Measurements from ENCODE around the gene AGRP.

AGRP gene

DNA sequence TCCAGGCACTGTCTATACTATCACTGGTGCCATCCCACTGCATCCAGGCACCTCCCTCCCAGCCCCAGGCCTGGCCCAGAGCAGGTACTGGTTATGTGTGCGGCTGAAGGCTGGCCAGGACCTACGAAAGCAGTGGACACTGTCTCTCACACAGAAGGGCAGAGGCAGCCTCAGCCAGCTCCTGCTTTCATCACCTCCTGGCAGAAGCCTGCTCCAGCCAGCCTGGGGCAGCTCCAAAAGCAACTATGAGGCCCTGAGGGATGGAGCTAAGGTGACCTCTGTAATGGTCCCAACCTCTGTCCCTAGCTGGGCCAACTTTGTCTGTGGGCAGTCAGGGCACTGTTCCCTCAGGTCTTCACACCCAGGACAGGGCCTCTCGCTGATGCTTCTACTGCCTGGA is 33.6 kb downstream of the AGRP start:
- no peak overlapping the region for H3K4me3 ChIP-seq (ENCODE audit: low read depth, low read length)
- DNase-seq (ENCODE audit: low read depth), result no peak
- TF ChIP-seq MYC (IDR thresholded peaks at IDR 0.05; ENCODE audit: low read depth, low read length) (no peak), POLR2A (IDR thresholded peaks at IDR 0.05; ENCODE audit: extremely low read depth, insufficient read length) (no peak)
- TF ChIP-seq, protein P1, sequence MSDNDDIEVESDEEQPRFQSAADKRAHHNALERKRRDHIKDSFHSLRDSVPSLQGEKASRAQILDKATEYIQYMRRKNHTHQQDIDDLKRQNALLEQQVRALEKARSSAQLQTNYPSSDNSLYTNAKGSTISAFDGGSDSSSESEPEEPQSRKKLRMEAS (IDR thresholded peaks at IDR 0.05; ENCODE audit: low read depth, low read length), result no peak
- TF ChIP-seq, protein P2, sequence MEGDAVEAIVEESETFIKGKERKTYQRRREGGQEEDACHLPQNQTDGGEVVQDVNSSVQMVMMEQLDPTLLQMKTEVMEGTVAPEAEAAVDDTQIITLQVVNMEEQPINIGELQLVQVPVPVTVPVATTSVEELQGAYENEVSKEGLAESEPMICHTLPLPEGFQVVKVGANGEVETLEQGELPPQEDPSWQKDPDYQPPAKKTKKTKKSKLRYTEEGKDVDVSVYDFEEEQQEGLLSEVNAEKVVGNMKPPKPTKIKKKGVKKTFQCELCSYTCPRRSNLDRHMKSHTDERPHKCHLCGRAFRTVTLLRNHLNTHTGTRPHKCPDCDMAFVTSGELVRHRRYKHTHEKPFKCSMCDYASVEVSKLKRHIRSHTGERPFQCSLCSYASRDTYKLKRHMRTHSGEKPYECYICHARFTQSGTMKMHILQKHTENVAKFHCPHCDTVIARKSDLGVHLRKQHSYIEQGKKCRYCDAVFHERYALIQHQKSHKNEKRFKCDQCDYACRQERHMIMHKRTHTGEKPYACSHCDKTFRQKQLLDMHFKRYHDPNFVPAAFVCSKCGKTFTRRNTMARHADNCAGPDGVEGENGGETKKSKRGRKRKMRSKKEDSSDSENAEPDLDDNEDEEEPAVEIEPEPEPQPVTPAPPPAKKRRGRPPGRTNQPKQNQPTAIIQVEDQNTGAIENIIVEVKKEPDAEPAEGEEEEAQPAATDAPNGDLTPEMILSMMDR (IDR thresholded peaks at IDR 0.05; ENCODE audit: low read depth, low read length), result no peak

DNA sequence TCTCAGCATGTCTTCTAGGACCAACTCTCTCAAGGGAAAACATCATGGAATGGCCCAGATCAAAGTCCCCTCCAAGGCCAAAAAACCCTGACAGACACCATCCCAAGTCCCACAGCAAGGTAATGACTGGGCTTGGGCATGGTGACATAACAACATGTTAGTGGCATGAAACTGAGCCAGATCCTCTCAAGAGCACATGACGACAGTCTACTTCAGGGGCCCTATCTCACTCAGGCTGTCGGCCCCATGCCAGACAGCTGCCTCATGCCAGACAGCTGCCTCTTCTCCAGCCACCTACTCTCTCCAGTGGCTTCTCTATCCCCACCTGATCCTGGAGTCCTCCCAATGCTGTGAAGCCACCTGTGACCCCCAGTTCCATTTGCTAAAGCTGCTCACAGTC is 34.0 kb downstream of the AGRP start:
- H3K4me3 ChIP-seq (ENCODE audit: low read depth, low read length), result no peak overlapping the region
- TF ChIP-seq POLR2A (IDR thresholded peaks at IDR 0.05; ENCODE audit: extremely low read depth, insufficient read length), result no peak
- TF ChIP-seq MYC (IDR thresholded peaks at IDR 0.05; ENCODE audit: low read depth, low read length), result no peak
- TF ChIP-seq, protein P1 (IDR thresholded peaks at IDR 0.05; ENCODE audit: low read depth, low read length), result no peak
- TF ChIP-seq, protein P2 (IDR thresholded peaks at IDR 0.05; ENCODE audit: low read depth, low read length), result no peak
- no peak for DNase-seq (ENCODE audit: low read depth)

DNA sequence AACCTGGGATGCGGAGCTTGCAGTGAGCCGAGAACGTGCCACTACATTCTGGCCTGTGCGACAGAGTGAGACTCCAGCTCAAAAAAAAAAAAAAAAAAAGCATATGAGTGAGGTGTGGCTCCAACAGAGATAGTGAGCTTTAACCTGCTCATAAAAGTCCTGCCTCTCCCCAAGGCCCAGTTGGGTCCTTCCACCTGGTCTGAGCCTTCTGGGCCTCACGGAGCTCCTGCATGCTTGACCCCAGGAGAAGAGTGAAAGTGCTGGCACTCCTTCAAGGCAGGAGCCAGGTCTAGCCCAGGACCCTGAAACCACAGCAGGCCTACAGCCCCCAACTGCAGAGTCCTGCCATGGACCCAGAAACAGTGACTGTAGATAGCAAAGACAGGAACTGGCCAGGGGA is 34.8 kb downstream of the AGRP start:
- DNase-seq (ENCODE audit: low read depth), result no peak
- TF ChIP-seq, protein P1 (IDR thresholded peaks at IDR 0.05; ENCODE audit: low read depth, low read length), result no peak
- TF ChIP-seq POLR2A (IDR thresholded peaks at IDR 0.05; ENCODE audit: extremely low read depth, insufficient read length), result no peak
- no peak for TF ChIP-seq MYC (IDR thresholded peaks at IDR 0.05; ENCODE audit: low read depth, low read length)
- TF ChIP-seq, protein P2 (IDR thresholded peaks at IDR 0.05; ENCODE audit: low read depth, low read length), result no peak
- H3K4me3 ChIP-seq (ENCODE audit: low read depth, low read length), result no peak overlapping the region

DNA sequence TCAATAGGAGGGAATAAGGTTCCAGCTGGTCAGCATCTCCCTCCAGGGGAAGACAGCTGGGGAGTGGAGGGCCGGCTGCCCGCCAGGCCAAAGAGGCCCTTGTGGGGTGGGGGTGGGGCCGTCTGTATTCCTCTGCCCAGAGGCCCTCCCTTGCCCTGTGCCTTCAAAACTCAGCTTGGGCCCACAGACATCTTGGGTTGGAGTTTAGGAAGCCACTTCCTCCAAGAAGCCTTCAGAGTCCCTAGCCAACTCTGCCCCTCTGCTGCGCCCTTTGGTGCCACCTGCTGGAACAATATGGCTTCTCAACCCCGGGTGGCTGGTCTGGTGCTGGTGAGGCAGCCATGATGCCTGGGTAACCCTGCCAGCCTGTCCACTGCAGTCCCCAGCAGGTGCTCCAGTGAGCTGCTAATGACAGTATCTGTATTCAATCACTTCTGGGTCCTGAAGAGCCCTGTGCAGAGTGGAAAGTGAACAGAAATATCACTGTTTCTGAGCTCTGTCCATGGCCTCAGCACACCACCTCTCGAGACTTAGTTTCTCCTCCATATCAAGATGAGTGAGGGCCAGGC is 35.8 kb downstream of the AGRP start:
- peak; percentile 81 for DNase-seq (ENCODE audit: low read depth)
- no peak overlapping the region for H3K4me3 ChIP-seq (ENCODE audit: low read depth, low read length)
- TF ChIP-seq MYC (IDR thresholded peaks at IDR 0.05; ENCODE audit: low read depth, low read length) (0 out of 2 replicates have a peak, but pooled peaks have one; percentile 32), POLR2A (IDR thresholded peaks at IDR 0.05; ENCODE audit: extremely low read depth, insufficient read length) (no peak)
- TF ChIP-seq, protein P2 (IDR thresholded peaks at IDR 0.05; ENCODE audit: low read depth, low read length), result peak; percentile 93
- TF ChIP-seq, protein P1 (IDR thresholded peaks at IDR 0.05; ENCODE audit: low read depth, low read length), result peak; percentile 66

DNA sequence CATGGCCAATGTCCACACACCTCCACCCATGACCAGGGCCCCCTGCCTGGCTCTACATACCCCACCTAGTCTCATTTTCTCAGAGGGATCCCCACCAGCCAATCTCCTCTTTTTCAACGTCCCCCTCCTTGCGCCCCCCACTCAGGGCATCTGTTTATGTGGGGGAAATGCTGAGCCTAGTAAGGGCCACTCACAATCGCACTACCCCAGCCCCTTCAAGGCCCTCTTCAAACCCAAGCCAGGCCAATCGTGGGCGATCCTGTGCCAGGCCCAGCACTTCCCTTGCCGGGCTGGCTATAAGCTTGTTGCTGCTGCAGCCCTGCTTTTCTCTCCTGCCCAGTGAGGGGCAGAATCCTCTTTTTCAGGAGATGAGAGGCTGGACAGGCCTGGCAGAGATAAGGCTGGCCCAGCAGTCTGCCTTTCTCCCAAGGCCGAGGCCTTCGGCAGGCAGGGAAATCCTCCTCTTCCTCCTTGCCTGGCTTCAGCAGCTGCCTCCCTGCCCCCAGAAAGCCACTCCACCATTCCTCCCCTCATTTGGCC is 36.3 kb downstream of the AGRP start:
- DNase-seq (ENCODE audit: low read depth), result no peak
- TF ChIP-seq MYC (IDR thresholded peaks at IDR 0.05; ENCODE audit: low read depth, low read length) (no peak), POLR2A (IDR thresholded peaks at IDR 0.05; ENCODE audit: extremely low read depth, insufficient read length) (no peak)
- TF ChIP-seq, protein P1 (IDR thresholded peaks at IDR 0.05; ENCODE audit: low read depth, low read length), result no peak
- TF ChIP-seq, protein P2 (IDR thresholded peaks at IDR 0.05; ENCODE audit: low read depth, low read length), result no peak
- no peak overlapping the region for H3K4me3 ChIP-seq (ENCODE audit: low read depth, low read length)

Measured in NB4 (cell line).